HL-60/S4 treated with phorbol 12-myristate 13-acetate at 8.2 ng/mL for 4 days and 3 days (cell line): ENCODE measurements around the gene SLC10A2.
"Not testable (repeated sequence)": the region's sequence is repeated elsewhere in the genome, so short reads cannot be mapped to it uniquely, and the experiment has no call there.

Experiments used
- in situ Hi-C: fragments of 300-500 bp; cut with MboI; formaldehyde crosslinking; loops from 2 replicates; pipeline ENCODE4 v1.15.0; 2022; ENCODE audit warnings: low sequenced_read_pairs

SLC10A2 gene, protein sequence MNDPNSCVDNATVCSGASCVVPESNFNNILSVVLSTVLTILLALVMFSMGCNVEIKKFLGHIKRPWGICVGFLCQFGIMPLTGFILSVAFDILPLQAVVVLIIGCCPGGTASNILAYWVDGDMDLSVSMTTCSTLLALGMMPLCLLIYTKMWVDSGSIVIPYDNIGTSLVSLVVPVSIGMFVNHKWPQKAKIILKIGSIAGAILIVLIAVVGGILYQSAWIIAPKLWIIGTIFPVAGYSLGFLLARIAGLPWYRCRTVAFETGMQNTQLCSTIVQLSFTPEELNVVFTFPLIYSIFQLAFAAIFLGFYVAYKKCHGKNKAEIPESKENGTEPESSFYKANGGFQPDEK

DNA sequence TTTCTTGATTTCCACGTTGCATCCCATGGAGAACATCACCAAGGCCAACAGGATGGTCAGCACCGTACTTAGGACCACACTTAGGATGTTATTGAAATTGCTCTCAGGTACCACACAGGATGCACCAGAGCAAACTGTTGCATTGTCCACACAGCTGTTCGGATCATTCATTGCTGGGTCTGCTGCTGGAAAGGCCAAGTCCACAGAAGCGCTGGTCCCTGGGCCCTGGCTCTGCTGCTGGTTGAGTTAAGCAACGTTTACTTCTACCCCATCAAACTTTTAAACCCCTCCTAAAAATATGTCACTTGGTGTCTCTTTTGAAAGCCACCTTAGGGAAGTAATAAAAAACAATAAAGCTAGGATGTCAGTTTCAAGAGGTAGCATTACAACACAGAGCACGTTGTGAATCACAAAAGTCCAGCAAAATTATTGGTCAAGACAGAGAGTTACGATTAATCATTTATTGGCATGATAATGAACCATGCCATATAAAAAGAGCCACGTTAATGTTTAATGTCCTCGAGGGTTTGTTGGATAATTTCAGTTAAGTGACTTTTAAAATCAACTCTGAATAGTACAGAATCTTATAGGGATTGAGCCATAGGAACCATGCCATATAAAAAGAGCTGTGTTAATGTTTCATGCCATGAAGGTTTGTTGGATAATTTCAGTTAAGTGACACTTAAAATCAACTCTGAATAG is at the start of gene SLC10A2:
TSS of gene SLC10A2 (minus strand) at position 339 of the 702 bp plus-strand sequence. CDS start at position 171, 168 bp downstream.
- in situ Hi-C loops, result no loop called here

DNA sequence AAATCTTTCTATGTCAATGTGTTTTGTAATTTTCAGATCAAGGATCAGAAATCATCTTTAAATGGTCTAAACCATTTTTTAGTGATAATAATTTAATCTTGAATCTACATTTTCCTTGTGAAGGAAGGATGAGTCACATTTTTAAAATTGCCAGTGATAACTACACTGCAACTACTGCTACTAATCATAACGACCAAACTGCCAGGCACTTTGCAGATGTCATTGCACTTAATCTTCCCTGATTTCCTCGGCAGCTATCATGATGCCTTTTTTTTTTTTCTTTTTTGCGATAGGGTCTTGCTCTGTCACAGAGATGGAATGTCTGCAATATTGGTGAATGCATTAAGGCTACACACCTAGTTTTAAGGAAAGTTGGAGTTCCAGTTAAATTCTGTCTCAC is 41.4 kb upstream of the SLC10A2 start:
- in situ Hi-C loops, result no loop called here

GRCh38 chr13:103104340-103104739 is 38.1 kb upstream of the SLC10A2 start:
- in situ Hi-C loops, result no loop called here

- in situ Hi-C loops, result not testable (repeated sequence)
These were observed 37.2 kb upstream of the SLC10A2 start for GRCh38 chr13:103103456-103103855.

GRCh38 chr13:103102482-103102881 is 36.3 kb upstream of the SLC10A2 start:
- in situ Hi-C loops, result no loop called here

DNA sequence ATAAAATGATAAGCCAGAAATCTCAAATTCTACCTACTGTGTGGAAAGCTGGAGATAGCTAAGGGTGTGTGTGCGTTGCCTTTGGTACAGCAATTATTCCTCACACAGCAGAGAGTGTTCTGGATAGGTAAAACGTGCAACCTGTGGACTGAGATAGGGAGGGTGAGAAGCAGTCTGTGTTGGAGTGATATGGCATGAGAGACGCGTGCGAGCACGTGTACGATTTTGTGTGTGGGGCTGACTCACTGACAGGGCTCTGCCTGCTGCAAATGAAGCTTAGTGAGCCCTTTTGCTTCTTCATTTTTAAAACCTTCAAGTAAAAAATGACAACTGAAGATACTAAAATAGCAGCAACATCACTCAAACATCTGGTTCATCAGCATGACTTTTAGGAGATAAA is 35.7 kb upstream of the SLC10A2 start:
- in situ Hi-C loops, result no loop called here

DNA sequence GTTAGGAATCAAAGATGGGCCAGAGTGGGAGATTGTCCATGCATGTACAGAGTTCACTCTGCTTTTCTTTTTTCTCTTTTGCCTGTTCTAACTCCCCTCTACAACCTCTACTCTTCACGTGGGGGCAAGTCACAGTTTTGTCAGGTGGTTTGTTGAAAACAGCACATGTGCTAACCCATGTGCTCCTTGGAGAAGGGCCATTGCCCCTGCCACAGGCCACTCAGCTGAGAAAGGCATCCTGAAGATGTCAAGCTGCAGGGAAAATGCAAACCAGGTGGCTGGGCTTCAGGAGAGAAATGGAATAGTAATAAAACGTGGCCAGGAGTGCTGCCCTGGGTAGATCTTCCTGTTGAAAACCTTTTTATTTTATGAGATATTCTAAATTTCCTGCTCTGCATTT is 35.3 kb upstream of the SLC10A2 start:
- in situ Hi-C loops, result no loop called here

- in situ Hi-C loops, result no loop called here
These were observed 34.6 kb upstream of the SLC10A2 start for GRCh38 chr13:103100830-103101229.

- in situ Hi-C loops, result no loop called here
These were observed 33.6 kb upstream of the SLC10A2 start for GRCh38 chr13:103099722-103100293.

DNA sequence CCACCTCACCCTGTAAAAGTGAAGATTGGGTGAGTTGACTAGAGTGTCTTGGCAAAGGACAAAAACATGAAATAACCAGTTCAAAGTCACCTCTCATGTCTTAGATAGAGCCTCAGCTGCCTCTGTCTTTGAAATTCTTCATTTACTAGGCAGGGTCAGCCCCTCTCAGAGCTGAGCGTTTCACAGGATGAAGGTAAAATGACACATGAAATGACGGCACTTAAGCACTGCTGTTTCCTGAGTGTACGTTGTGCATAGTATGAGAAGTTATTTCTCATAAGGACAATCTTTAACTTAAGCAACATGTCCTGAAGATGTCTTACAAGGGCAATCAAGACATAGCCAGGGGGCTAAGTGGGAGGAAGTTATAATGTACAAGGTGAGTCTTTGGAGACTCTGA is 32.3 kb upstream of the SLC10A2 start:
- in situ Hi-C loops, result no loop called here

- in situ Hi-C loops, result no loop called here
These were observed 31.2 kb upstream of the SLC10A2 start for GRCh38 chr13:103097366-103097928.

DNA sequence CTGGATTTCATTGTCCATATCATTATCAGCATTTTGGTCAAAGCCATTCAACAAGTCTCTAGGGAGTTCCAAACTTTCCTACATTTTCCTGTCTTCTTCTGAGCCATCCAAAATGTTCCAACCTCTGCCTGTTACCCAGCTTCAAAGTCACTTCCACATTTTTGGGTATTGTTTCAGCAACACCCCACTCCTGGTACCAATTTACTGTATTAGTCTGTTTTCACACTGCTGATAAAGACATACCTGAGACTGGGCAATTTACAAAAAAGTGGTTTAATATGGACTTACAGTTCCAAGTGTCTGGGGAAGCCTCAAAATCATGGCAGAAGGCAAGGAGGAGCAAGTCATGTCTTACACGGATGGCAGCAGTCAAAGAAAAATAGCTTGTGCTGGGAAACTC is 27.4 kb upstream of the SLC10A2 start:
- in situ Hi-C loops, result not testable (repeated sequence)

GRCh38 chr13:103087275-103087674 is 21.1 kb upstream of the SLC10A2 start:
- in situ Hi-C loops, result no loop called here

GRCh38 chr13:103081435-103081834 is 15.2 kb upstream of the SLC10A2 start:
- in situ Hi-C loops, result no loop called here

GRCh38 chr13:103078158-103078557 is 11.9 kb upstream of the SLC10A2 start:
- in situ Hi-C loops, result no loop called here

- in situ Hi-C loops, result no loop called here
These were observed 2.6 kb upstream of the SLC10A2 start for GRCh38 chr13:103068836-103069235.

DNA sequence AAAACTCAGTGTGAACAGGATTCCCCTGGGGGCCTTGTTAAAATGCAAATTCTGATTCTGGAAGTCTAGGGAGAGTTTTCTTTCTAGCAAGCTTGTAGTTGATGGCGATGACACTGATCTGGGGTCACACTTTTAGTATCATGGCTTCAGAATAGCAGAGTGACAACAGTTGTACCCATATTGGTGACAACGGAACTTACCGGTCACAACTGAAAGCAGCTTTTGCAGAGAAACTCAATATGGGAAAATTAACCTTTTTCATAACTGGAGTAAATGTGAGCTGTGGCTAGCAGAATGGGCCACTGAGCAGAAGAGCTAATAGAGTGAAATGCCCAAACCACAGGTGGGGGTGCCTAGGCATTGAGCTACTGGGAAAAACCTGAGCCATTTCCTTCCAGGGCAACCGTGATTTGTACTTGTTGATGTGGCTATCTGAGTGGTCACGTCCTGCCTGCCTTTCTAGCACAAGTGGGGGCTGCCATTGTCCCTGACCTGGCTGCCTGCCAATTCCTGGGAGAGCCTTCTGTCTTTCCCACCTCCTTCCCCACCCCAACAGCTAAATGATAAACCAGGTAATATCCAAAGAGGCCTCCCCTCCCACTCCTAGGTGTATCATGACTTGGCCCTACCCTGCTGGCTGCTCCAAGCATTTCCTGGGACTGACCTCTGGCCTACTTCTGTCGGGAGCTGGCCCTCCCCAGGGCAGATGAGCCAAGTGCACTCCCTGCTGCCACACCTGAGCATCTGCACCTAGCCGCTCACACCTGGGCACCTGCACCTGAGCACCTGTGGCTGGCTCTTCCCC is 1.7 kb upstream of the SLC10A2 start:
- in situ Hi-C loops, result no loop called here

DNA sequence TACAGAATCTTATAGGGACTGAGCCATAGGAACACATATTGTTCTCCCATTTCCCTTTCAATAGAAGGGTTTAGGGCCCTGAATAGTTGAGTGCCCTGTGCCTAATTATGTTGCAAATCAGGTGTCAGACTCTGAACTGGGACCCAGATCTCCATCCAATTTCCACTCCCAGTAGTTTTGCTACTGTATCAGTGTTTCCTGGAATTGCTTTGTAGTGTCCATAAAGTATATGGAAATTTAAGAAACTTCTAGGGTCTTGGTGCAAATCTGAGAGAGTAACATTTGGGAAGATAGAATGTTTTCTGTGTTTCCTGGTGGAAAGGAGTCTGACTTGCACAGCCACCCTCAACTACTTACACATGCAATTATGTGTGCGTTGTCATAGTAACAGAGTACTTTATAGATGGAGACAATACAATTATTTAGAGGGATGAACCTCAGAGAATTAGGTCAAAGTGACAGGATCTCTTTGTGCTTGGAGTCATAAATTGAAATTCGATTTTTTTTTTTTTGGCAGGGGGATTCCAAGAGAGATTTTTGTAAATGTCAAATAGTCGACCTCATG is 646 bp upstream of the SLC10A2 start:
- in situ Hi-C loops, result no loop called here

DNA sequence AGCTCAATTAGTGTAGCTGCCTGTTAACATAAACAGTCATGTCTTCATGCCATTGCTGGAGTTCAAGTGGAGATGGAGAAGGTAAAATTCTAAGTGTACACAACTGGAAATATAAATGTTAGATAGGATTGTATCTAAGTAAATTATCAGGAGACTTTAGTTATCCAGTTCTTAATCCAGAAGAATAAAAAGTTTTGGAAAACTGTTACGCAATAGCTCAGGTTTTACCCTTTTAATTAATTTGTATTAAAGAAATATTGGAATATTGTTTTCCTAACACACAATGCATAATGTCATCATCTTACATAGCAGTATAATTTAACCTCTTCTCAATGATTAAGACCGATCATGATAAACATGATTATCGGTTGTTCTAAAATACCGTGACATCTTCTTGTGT is 2.8 kb downstream of the SLC10A2 start:
- in situ Hi-C loops, result no loop called here

GRCh38 chr13:103062079-103062478 is 4.1 kb downstream of the SLC10A2 start:
- in situ Hi-C loops, result no loop called here

DNA sequence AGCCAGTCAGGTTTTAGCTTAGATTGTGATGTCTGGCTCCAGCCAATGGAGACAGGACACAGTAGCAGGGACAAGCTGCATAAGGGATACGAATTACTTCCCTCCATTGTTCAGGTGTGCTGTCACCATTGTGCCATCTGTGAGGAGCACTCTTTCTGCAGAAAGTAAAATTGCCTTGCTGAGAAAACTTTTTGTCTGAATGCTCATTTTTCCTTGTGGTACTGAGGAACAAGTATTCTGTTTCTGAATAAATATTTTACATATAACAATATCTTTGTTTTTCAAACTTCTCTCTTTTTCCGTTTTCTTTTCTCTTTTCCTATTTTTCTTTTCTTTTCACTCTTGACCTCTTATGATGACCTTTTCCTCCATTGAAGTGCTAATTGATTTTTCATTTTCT is 10.2 kb downstream of the SLC10A2 start:
- in situ Hi-C loops, result no loop called here
